Activated CD4-positive, alpha-beta T cell treated with anti-CD3 and anti-CD28 coated beads, Interleukin-10, Interleukin-2, amounts not matched to agents 100 ng/mL and 50 ng/mL, durations not matched to agents 16 hours and 8 hours (primary cell): ENCODE results near the gene ZNF532.
"Not testable (repeated sequence)": the region's sequence is repeated elsewhere in the genome, so short reads cannot be mapped to it uniquely, and the experiment has no call there.

Experiments
- DNase-seq: peaks from one replicate; pipeline ENCODE4 v3.0.0-alpha.2; 2020

Gene ZNF532

DNA sequence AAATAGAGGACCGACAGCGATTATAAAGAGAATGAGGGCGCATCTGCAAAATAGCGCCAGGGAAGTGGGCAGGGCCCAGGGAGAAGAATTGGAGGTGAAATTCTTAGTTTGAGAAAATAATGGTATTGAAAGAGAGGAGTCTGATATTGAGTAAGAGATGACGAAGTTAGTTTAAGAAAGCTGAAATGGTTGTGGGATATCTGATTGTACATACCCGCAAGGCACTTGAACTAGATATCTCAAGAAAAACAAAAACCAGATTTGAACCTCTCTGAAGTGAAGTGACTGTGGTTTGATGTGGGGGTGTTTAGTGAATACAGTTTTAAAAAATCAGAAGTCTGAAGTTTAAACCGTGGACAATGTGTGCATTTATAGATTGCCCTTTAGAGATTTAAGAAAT lies 38.9 kb downstream of the ZNF532 start:
- no peak for DNase-seq

DNA sequence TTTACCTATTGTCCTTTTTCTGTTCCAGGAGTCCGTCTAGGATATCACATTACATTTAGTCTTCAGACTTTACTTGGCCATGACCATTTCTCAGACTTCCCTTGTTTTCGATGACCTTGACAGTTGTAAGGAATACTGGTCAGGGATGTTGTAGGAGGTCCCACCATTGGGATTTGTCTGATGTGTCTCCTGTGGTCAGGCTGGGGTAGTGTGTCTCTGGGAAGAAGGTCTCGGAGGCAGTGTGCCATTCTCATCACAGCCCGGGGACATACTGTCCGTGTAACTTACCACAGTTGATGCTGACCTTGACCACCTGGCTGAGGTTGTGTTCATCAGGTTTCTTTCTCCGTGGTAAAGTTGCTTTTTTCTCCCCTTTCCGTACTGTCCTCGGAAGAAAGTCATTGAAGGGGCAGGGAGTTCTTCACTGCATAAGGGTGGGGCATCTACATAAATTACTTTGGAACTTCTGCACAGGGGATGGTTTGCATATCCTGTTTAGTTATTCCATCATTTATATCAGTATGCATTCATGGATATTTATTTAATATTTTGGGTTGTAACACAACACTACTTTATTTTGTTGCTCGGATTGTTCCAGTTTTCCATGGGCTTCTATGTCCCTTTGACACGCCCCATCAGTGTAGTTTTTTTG lies 41.2 kb downstream of the ZNF532 start:
- DNase-seq: no peak

DNA sequence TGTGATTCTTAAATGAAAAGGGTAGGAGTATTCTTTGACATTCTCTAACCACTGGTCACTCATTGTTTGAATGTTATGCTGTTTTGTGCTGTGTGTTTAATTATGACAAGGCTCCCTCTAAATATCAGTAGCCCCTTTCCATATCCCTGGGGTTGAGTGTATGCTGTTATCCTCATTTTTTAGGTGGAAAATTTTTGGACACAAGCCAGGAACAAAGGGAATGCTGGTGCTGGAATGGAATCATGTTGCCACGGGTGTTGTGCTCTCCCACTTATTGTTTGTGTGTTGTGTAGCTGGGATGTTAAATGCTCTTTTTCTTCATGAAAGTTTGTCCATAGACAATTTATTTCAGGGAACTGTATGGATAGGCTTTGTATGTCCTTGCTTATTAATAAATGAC lies 43.3 kb downstream of the ZNF532 start:
- no peak for DNase-seq

DNA sequence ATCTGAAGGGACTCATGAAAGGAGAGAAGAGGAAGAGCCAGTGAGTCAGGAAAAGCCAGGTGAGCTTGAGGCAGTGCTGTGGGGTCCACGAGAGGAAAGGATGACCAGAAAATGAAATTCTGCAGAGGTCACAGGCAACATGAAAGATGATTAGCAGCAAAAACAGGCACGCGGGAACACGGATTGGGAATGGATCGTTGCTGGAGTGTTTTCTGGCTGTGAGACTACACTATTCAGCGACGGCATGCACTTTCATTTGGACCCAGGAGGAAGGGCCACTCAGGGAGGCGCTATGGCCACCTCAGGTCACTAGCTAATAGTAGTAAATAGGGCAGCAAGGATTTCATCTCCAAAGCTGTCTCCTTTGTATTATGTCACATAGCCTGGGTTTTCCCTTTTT lies 44.8 kb downstream of the ZNF532 start:
- DNase-seq: no peak

DNA sequence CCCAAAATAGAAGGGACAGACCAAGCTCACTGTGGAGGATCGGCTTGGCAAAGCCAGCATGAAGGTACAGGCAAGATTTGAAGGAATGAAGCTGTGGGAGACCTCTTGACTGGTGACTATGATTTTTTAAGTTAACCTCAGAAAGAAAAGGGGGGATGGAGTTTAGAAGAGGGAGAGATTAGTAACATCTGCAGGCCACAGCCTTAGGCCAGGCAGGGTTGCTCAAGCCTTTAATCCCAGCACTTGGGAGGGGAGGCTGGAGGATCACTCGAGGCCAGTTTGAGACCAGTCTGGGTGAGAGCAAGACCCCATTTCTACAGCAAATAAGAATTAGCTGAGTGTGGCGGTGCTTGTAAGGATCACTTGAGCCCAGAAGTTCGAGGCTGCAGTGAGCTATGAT lies 46.6 kb downstream of the ZNF532 start:
- DNase-seq: no peak

DNA sequence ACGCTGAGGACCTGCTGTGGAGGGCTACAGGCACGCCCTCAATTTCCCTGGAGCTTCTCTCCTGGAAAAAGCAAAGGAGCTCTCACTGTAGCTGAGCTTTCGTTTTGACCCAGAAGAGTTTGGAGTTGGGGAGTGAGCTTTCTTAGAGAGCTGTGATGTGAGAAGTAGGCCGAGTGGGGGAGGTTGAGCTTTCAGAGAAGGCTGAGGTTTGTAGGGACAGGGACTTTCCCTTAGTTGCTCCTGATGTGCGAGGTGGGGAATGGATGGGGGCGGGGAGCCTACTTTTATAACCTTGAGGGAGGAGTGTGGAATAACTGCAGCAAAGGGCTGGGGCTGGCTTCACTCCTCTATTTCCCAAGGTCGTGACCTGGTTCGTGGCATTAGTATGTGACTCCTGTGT lies 47.1 kb downstream of the ZNF532 start:
- no peak for DNase-seq

DNA sequence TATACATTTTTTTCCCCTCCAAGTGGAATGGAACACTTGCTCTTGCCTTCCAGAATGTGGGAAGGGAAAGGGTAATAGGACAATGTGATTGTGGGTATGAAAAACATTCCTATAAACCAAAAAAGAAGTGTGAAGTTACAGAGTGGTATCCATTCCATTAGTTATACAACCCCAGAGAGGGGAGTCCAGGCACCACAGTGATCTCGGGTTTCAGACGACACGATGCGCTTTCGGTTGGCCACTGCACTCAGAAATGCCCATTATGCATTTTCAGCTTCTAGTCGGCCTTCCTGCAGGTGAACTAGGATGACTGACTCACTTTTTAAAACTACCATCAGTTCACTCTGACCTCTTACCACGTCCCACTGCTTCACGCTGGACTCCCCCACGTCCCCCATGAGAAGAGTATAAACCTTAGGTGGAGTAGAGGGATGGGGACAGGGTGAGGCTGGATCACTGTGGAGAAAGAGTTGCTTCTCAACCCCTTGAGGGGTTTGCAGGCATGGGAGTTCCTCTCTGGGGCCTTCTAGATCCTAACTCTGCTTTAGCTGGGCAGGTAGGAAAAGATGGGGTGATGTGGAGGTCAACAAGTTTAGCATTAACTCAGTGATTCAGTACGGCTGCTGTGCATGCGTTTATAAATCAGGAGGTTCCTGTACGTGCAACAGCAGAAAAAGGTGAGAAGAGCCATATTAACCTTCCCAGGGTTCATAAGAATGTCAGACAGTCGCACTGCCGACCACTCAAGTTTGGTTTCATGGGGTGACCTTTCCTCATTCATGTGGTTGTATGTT lies 50.5 kb downstream of the ZNF532 start:
- no peak for DNase-seq

DNA sequence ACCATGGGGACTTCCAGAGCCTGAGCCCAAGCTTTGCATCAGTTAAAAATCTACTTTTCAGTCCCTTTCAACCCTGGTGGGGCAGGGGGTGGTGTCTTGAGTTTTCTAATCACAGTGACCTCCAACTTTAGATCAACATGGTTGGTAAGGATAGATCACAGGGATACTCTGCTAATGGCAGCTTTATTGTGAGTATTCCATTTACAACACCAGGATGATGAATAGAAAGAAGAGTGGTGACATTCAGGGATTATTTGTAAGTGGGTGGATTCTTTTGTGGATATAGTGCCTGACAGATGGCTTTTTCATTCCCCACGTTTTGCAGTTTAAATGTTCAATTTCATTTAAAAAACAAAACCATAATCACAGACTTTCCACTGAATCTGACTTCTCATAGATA lies 51.3 kb downstream of the ZNF532 start:
- no peak for DNase-seq

DNA sequence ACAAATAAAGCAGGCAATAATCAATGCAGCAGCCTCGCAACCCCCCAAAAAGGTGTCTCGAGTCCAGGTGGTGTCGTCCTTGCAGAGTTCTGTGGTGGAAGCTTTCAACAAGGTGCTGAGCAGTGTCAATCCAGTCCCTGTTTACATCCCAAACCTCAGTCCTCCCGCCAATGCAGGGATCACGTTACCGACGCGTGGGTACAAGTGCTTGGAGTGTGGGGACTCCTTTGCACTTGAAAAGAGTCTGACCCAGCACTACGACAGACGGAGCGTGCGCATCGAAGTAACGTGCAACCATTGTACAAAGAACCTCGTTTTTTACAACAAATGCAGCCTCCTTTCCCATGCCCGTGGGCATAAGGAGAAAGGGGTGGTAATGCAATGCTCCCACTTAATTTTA lies 55.3 kb downstream of the ZNF532 start:
- DNase-seq: not testable (repeated sequence)

DNA sequence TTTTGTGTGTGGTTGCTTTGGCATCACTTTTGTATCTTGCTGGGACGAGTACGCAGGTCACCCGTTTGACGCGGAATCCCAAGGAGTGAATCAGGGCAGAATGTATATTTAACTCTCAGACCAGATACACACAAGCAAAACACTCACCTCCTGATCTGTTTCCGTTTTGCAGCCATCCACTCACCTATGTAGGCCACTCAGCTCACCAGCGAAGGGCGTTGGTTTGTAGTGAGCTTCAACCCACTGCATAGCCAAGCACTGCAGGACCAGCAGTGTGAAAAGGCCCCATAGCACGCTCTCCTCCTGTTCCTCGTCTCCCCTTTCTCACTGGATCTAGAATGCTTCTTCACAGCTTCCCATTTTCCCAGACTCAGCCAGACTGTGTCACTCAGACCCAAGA lies 58.3 kb downstream of the ZNF532 start:
- DNase-seq: no peak

DNA sequence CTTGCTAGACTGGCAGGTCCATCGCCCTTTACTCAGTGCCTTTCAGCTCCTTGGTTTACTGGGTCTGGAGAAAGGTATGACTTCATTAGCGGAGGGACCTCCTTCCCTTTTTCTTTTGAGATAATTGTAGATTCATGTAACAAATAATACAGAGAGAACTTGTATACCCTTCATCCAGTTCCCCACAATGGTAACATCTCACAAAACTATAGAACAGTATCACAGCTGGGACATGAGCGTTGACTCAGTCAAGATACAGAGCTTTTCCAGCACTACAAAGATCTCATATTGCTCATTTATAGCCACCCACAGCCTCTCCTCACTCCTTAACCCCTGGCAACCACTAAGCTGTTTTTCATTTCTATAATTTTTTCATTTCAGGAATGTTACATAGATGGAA lies 59.8 kb downstream of the ZNF532 start:
- no peak for DNase-seq

DNA sequence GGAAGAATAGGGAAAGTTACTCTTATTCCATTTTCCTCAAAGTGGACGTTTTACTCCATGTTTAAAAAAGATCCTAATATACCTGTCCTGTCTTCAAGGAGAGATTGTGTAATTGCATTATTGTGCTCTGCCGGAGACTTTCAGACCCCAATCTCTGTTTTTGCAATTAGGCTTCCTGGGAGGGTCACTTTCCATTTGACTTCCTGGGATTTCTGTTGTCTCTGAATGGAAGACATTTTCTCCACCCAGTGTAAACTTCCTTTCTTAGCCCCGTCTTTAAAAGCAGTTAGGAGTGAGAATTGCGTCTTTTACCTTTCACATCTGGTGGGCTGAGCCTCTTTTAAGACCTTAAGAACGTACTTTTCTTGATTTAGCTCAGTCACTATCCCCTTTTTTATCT lies 63.0 kb downstream of the ZNF532 start:
- DNase-seq: no peak

DNA sequence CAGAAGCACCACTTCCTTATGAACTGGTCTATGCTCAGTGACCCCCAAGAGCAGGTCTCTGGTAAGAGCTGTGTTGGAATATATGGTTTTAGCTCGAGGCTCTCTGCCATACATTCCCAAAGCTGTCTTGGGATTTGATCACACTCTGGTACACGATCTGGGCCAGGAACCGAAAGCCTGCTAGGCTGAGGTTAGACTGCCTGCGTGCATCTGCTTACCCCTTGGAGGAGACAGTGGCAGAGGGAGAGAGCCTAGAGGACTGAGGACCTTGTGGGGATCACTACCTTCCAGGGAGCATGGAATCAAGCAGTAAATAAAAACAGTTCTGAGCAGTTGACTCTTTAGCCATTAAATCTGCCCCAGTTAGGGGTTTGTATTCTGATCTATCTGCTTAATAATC lies 63.7 kb downstream of the ZNF532 start:
- no peak for DNase-seq

DNA sequence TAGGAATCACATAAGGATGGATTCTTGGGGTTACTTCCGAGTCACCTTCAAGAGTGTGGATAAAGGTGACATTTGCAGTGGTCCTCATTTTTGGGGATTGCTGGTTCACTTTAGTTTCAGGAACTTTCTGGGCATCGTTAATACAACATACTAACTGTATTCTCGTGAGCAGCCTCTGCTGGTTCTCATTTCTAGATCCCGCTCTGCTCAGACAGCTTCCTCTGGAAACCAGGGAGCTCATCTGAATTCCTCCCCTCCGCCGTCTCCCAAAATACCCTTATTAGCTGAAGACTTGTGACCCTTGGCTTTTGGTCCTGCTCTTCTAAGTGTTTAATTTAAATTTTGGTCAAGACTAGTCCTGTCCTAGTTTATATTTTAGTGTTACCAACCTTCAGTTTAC lies 64.5 kb downstream of the ZNF532 start:
- DNase-seq: no peak

DNA sequence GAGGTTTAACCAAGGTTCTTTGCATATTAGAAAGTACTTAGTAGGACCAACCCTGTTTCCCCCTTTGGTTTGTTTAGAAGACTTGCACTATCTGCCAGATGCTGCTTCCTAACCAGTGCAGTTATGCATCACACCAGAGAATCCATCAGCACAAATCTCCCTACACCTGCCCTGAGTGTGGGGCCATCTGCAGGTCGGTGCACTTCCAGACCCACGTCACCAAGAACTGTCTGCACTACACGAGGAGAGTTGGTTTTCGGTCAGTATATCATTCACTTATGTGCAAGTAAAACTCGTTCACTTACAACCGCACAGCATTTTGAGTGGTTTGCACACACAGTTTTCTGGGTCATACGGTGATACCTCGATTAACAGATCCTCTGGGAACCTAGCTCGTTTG lies 69.7 kb downstream of the ZNF532 start:
- no peak for DNase-seq

DNA sequence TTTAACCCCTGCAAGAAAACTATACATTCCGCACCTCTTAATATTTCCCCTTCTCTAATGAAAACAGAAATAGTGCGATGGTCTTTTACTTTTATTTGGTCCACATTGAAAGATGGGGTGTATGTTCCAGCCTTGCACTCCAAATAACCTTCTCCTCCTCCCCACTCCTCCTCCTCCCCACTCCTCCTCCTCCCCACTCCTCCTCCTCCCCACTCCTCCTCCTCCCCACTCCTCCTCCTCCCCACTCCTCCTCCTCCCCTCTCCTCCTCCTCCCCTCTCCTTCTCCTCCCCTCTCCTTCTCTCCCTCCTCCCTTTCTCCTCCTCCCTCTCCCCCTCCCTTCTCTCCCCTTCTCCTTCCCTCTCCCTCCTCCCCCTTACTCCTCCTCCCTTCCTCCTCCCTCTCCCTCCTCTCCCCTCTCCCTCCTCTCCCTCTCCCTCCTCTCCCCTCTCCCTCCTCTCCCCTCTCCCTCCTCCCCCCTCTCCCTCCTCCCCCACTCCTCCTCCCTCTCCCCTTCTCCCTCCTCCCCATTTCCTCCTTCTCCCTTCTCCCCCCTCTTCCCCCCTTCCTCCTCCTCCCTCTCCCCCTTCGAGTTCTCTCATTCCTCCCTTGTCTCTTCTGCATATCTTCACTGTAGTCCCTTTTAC lies 70.4 kb downstream of the ZNF532 start:
- no peak for DNase-seq

DNA sequence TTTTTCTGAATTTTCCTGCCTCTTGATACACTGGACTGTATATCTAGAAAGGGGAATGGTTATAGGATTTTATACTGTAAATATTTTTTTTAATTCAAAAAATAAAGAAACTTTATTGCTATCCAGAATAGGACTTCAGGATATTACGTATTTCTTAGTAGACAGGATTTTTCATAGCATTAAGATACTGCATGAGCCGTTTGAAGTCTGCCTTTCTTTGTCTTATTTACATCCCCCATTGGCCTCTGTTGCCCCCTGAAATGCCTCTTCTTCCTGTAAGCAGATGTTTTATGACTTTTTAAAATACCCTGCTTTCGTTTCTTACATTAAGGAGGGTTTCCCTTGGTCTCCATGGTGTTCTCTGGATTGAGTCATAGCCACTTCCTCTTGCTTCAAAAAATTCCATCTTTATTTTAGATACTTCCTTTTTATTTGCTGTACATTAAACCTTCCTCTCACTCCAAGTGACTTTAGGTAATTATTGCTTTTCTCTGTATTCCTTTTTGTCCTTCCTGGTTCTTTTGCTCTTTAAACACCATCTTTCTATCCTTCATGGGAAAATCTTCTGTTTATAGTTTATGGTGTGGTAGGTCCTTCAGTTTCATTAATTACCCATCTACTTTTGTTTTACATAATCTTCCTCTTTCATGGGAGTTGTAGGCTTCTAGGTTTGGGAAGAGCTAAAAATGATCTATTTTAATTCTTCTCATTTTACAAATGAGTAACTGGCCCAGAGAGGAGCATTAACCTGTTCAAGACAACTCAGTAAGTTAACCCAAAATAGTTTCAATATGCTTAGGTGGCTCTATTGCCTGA lies 72.6 kb downstream of the ZNF532 start:
- no peak for DNase-seq

DNA sequence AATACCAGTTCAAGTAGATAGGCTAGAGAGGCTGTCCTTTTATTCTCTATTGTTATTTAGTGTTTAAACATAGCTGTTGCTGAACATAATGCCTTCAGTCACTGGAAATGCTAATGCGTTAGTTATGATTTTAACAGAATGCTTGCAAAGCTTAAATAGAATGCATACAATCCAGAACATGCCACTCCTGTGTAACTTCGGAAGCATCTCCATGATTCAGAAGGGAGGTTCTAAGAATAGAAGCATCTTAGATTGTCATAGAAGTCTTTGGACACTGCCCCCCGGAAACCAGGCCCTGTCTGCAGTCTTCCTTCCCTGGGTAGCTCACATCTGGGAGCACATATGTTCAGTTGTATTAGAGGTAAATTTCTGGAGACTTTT lies 73.2 kb downstream of the ZNF532 start:
- no peak for DNase-seq

DNA sequence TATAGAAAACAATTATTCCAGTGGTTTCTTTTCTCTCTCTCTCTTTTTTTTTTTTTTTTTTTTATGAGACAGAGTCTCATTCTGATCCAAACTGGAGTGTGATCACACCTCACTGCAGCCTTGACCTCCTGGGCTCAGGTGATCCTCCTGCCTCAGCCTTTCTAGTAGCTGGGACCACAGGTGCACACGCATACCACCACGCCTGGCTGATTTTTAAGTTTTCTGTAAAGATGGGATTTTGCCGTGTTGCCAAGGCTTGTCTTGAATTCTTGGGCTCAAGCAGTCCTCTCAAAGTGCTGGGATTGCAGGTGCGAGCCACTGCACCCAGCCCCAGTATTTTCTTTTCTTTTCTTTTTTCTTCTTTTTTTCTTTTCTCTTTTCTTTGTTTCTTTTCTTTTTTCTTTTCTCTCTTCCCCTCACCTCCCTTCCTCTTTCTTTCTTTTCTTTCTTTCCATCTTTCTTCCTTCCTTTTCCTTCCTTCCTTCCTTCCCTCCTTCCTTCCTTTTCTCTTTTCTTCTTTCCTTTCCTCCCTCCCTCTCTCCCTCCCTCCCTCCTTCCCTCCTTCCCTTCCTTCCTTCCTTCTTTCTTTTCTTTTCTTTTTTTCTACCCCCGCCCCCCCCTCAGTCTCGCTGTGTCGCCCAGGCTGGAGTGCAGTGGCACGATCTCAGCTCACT lies 76.9 kb downstream of the ZNF532 start:
- DNase-seq: no peak

DNA sequence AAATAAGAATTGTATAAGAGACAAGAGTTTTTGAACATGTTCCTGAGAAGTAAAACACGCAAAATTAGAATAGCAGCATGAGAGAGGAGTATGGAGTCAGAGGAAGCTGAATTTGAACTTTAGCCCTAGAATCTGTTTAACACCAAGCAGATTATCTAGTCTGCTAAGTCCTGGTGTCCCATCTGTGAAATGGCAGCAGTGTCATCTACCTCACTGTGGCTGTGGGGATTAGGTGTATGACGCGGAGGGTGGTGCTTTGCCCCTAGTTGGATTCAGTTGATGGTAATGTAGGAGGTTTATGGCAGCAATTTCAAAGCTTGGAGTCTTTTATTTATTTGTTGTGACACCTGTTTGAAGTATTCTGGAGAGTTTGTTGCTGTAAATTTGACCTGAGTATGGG lies 79.2 kb downstream of the ZNF532 start:
- no peak for DNase-seq

DNA sequence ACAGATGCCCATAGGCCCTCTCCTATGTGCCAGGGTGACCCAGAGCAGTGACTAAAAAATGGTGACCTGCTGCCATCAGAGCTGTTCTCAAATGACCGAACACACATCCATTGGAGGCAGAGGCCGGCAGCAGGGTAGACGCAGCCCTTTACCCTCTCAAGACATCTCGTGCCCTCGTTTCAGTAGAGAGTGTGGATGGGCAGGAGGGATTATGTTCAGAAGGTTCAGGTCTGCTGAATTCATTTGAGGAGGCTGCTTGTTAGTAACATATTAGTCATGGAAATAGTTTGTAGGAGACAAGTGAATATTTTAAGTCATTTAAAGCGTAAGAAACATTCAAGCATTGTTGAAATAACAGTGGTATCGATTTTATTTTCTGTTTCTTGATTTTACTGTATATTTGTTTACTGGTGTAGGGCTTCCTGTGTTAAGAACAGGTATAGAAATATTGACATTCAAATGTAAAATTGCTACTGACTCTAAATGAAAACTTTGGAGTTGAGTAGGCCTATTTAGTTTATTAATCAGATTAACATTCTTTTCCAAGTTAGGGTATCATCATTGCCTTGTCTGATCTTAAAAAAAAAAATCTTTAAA lies 82.6 kb downstream of the ZNF532 start:
- DNase-seq: peak; percentile 47

DNA sequence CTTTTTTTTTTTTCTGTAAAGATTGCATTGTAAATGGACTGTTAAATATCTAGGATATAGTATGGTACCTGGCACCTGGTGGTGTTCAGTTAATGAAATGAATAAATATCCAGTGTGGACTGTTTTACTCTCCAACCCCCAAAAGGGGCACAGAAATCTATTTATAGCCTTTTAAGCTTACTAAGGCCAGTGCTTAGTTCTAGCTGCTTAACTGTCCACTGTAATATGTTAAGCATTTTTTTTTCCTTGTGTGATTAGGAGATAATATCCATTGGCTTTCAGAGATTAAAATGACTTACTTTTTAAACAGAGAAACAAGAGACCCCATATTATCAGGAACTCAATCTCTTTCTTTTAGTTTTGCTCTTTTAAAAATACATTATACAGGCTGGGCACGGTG lies 84.4 kb downstream of the ZNF532 start:
- DNase-seq: no peak
